GM12878 (cell line): ENCODE data around the gene C17orf113. TPM values are rescaled to one million over a fixed set of nuclear protein-coding genes. Genes with fewer than 3 reads are reported as not detected.

Experiments
- BHLHE40 ChIP-seq, 2 experiments: fragments of 450-650 bp in 1 of 2; IDR thresholded peaks; 2 replicates each; pipeline ENCODE4 v1.6.1; 2011 to 2017; ENCODE audit warnings: low read depth in 2 of 2, borderline replicate concordance in 1 of 2, improper control_type of control experiment in 1 of 2, low read length in 1 of 2, mild to moderate bottlenecking in 1 of 2
- CTCF ChIP-seq, 3 experiments: IDR thresholded peaks in 2 of 3; conservative IDR thresholded peaks in 1 of 3; 2 replicates each; pipeline ENCODE4 v1.5.1; 2011; ENCODE audit warnings: low read depth in 3 of 3, low read length in 3 of 3, mild to moderate bottlenecking in 3 of 3, control low read depth in 2 of 3, moderate library complexity in 2 of 3, inconsistent platforms in 1 of 3, mixed read lengths in 1 of 3; ENCODE audit not compliant: control insufficient read depth in 2 of 3, insufficient read depth in 1 of 3; ENCODE audit errors: extremely low read depth in 1 of 3
- DPF2 ChIP-seq: fragments of 450-650 bp; IDR thresholded peaks from 2 replicates; pipeline ENCODE4 v1.6.1; 2017; ENCODE audit warnings: mild to moderate bottlenecking
- IRF4 ChIP-seq: IDR thresholded peaks from 2 replicates; pipeline ENCODE4 v1.6.1; 2011; ENCODE audit warnings: low read depth, low read length
- KLF5 ChIP-seq: fragments of 450-650 bp; IDR thresholded peaks from 2 replicates; pipeline ENCODE4 v1.6.1; 2014; ENCODE audit warnings: mild to moderate bottlenecking; ENCODE audit not compliant: partially characterized antibody
- PBX3 ChIP-seq: IDR thresholded peaks from 2 replicates; pipeline ENCODE4 v1.6.1; 2011; ENCODE audit warnings: mild to moderate bottlenecking, low read depth, low read length, moderate library complexity; ENCODE audit not compliant: insufficient replicate concordance
- SUPT20H ChIP-seq: IDR thresholded peaks from 2 replicates; pipeline ENCODE4 v1.6.1; 2011; ENCODE audit warnings: low read depth, mild to moderate bottlenecking, low read length, moderate library complexity, borderline replicate concordance; ENCODE audit not compliant: control insufficient read depth
- ZNF274 ChIP-seq: IDR thresholded peaks from one replicate; pipeline ENCODE4 v1.8.0; 2011; ENCODE audit not compliant: insufficient read length, insufficient read depth
- ZNF687 ChIP-seq: fragments of 450-650 bp; IDR thresholded peaks from 2 replicates; pipeline ENCODE4 v1.6.1; 2017; ENCODE audit warnings: mild to moderate bottlenecking, moderate library complexity
- ZSCAN29 ChIP-seq: fragments of 450-650 bp; IDR thresholded peaks from 2 replicates; pipeline ENCODE4 v1.6.1; 2017; ENCODE audit warnings: mild to moderate bottlenecking, moderate library complexity
- ZZZ3 ChIP-seq: IDR thresholded peaks from 2 replicates; pipeline ENCODE4 v1.6.1; 2011; ENCODE audit warnings: low read depth; ENCODE audit not compliant: control insufficient read depth, insufficient read length
- polyA plus RNA-seq, 11 experiments: library from polyadenylated mRNA; depleted of rRNA in 4 of 11; unstranded in 6 of 11; stranded (reverse) in 5 of 11; fragments of >200 nt; fragmentation: Nextera tagmentation in 4 of 11; fragmentation: Illumina TruSeq in 1 of 11; extraction: Ambion mirVana in 4 of 11; extraction: Trizol in 1 of 11; gene quantifications; 1 replicate in 1 of 11; 2 replicates in 10 of 11; pipeline versions ENCODE4 v1.2.1 to v1.2.3, GENCODE V29; 2011 to 2016; ENCODE audit warnings: inconsistent platforms in 2 of 11, missing spikeins in 2 of 11, low read depth in 1 of 11
- total RNA-seq, 4 experiments: library from RNA; depleted of rRNA in 3 of 4; stranded (reverse); fragments of >200 nt in 3 of 4; fragmentation: Illumina TruSeq in 1 of 4; extraction: Trizol in 1 of 4; gene quantifications; 2 replicates each; pipeline versions ENCODE4 v1.2.1 to v1.2.3, GENCODE V29; 2013 to 2021
- TF ChIP-seq, protein P1 (sequence below): fragments of 450-650 bp; formaldehyde crosslinking; IDR thresholded peaks from 2 replicates; pipeline ENCODE4 v1.5.0; 2022; ENCODE audit warnings: mild to moderate bottlenecking, missing genetic modification characterization

C17orf113 gene
- total and polyA plus RNA-seq, 10 of the 15 experiments (the other 5 are each of a cell fraction or from before 2014, with no cell fraction given), result 0.03 to 0.17 (median 0.08) TPM; not detected in 3

- no peak for TF ChIP-seq ZNF687
- no peak for TF ChIP-seq IRF4
- TF ChIP-seq PBX3, result no peak
- TF ChIP-seq DPF2, result no peak
- TF ChIP-seq CTCF (IDR thresholded peaks at IDR 0.05 in 2 of 3, conservative IDR thresholded peaks at IDR 0.05 in 1 of 3; ENCODE audit: control insufficient read depth in 2 of 3, extremely low read depth in 1 of 3, insufficient read depth in 1 of 3, low read depth in 3 of 3, low read length in 3 of 3), result no peak
- no peak for TF ChIP-seq BHLHE40 (IDR thresholded peaks at IDR 0.05; ENCODE audit: borderline replicate concordance in 1 of 2, low read depth in 2 of 2, low read length in 1 of 2)
- TF ChIP-seq ZNF274, result no peak
- no peak for TF ChIP-seq SUPT20H
- TF ChIP-seq, protein P1, sequence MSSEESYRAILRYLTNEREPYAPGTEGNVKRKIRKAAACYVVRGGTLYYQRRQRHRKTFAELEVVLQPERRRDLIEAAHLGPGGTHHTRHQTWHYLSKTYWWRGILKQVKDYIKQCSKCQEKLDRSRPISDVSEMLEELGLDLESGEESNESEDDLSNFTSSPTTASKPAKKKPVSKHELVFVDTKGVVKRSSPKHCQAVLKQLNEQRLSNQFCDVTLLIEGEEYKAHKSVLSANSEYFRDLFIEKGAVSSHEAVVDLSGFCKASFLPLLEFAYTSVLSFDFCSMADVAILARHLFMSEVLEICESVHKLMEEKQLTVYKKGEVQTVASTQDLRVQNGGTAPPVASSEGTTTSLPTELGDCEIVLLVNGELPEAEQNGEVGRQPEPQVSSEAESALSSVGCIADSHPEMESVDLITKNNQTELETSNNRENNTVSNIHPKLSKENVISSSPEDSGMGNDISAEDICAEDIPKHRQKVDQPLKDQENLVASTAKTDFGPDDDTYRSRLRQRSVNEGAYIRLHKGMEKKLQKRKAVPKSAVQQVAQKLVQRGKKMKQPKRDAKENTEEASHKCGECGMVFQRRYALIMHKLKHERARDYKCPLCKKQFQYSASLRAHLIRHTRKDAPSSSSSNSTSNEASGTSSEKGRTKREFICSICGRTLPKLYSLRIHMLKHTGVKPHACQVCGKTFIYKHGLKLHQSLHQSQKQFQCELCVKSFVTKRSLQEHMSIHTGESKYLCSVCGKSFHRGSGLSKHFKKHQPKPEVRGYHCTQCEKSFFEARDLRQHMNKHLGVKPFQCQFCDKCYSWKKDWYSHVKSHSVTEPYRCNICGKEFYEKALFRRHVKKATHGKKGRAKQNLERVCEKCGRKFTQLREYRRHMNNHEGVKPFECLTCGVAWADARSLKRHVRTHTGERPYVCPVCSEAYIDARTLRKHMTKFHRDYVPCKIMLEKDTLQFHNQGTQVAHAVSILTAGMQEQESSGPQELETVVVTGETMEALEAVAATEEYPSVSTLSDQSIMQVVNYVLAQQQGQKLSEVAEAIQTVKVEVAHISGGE (CRISPR knock-in tag), result no peak
- TF ChIP-seq ZZZ3, result no peak
- TF ChIP-seq ZSCAN29, result no peak
- TF ChIP-seq KLF5, result no peak
Measured at GRCh38 chr17:42025936-42026335, 24.5 kb downstream of the C17orf113 start (continued).
